NCI-H2029 (cell line): ENCODE data around the gene JUNB.
"Not testable (repeated sequence)": the region's sequence is repeated elsewhere in the genome, so short reads cannot be mapped to it uniquely, and the experiment has no call there.

ENCODE experiments used
- DNase-seq: peaks from one replicate; lab custom pipeline; 2025; lab: John Stamatoyannopoulos, UW

Gene JUNB

DNA sequence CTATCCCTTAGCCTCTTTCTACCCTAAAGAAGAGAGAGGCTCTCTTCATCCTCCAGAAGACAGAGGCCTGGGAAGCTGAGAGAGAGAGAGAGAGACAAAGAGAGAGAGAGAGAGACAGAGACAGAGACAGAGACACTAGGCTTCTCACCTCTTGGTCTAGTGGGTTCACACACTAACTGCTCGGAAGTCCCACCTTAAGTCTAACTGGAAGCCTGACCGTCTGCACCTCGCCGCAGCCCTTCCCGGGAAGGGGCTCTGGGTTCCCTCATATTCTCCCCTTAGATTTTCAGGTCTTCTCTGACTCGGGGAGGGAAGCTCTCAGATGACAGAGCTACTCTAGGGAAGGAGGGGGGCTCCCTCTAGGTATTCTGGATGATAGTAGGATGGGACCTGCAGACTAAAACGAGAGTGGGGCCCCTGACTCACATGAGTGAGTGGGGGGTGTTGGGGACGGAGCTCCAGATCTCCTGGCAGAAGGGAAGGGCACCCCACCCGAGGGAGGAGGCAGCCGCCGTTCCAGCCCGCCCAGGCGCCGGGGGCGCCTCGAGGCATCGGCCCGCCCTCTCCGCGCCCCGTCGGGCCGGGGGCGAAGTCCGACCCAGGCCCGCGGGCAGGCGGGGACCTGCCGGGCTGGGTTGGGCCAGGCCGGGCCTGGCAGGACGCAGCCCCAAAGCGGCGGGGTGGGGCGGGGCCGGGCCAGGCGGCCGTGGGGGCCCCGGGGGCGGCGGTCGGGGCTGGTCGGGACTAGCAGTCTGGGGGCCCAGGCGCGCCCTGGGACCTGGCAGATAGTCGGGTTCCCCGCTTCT is 2.0 kb upstream of the JUNB start:
- no peak for DNase-seq

GRCh38 chr19:12789904-12790619 is 1.2 kb upstream of the JUNB start:
- peak; percentile 89 for DNase-seq

DNA sequence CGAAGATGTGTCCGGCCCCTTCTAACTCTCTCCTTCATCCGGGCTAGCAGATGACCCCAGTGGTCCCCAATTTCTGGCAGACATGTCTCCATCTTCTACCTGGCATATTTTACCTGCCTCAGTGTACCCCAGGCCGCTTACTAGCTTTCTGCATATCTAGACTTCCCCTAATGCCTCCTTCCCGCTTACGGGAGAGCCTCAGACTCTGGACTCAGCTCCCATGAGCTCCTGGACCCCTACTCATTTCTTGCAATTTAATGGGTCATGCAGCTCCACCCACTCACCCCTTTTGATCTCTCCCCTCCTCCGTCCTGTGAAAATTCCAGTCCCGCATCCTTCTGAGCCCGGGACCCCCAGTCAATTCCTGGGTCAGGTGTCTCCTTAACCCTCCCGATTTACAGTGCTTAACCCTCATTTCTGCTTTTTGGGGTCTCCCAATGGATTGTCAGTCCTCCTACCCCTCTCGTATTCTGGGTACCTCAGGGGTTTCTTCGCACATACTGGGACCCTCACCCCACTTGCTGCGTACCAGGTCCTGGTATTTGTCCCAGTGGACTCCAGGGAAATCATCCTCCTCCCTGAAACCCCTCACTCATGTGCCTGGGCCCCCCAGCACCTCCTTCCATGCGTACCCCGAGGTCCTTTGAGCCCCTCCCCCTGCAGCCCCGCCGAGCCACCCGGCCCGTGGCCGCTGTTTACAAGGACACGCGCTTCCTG is 500 bp upstream of the JUNB start:
- no peak for DNase-seq

GRCh38 chr19:12792051-12792852 is 966 bp downstream of the JUNB start:
- DNase-seq, result peak; percentile 83

GRCh38 chr19:12792853-12793289 is 1.6 kb downstream of the JUNB start:
- no peak for DNase-seq

GRCh38 chr19:12793290-12794195 is 2.3 kb downstream of the JUNB start:
- peak; percentile 87 for DNase-seq

GRCh38 chr19:12794196-12794941 is 3.1 kb downstream of the JUNB start:
- no peak for DNase-seq

DNA sequence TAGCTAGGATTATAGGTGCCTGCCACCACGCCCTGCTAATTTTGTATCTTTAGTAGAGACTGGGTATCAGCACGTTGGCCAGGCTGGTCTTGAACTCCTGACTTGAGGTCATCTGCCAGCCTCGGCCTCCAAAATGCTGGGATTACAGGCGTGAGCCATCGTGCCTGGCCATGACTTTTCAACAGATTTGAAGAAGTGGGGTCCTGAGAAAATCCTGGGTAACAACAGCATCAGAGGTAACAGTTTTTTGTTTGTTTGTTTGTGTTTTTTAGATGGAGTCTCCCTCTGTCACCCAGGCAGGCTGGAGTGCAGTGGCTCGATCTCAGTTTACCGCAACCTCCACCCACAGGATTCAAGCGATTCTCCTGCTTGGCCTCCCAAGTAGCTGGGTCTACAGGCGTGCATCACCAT is 3.7 kb downstream of the JUNB start:
- no peak for DNase-seq

- peak; percentile 70 for DNase-seq
Observed at GRCh38 chr19:12796146-12797071, 5.1 kb downstream of the JUNB start.

DNA sequence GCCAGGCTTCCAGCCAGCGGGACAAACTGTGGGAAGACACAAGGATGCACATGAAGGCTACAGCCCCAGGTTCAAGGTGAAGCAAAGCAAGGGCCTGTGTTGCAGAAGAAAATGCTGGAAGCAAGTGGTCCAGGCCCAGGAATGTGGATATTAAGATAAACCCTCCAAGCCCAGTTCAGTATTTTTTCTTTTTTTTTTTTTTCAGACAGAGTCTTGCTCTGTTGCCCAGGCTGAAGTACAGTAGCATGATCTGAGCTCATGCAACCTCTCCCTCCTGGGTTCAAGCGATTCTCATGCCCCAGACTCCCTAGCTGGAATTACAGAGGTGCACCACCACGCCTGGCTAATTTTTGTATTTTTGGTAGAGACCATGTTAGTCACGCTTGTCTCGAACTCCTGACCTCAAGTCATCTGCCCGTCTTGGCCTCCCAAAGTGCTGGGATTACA is 5.9 kb downstream of the JUNB start:
- DNase-seq, result no peak

- not testable (repeated sequence) for DNase-seq
Observed at GRCh38 chr19:12797607-12798006, 6.3 kb downstream of the JUNB start.

GRCh38 chr19:12799742-12800465 is 8.6 kb downstream of the JUNB start:
- DNase-seq, result no peak

DNA sequence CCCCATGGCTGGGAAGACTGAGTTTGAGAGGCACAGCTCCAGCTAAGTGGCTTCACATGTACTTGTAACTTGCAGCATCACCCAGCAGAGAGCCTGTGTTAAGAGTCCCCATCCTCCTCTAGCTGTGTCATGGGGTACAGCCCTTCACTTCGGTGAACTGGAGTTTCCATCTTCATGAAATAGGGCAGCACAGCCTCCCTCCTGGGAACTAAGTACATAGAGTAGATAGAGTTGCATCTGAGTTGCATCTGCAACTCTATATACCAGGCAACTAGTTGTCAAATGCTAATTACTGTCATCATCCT is 9.1 kb downstream of the JUNB start:
- DNase-seq, result no peak

GRCh38 chr19:12800923-12801465 is 9.7 kb downstream of the JUNB start:
- DNase-seq, result no peak

- DNase-seq, result peak; percentile 85
Observed at GRCh38 chr19:12801466-12802266, 10.4 kb downstream of the JUNB start, which contains the start of the genes PRDX2 and THSD8. Gene PRDX2, minus strand, starts transcription at chr19:12801800. Its CDS starts 539 bp downstream, at chr19:12801261. Gene THSD8, plus strand, starts transcription at chr19:12802069. Its CDS starts 3 bp downstream, at chr19:12802072.

DNA sequence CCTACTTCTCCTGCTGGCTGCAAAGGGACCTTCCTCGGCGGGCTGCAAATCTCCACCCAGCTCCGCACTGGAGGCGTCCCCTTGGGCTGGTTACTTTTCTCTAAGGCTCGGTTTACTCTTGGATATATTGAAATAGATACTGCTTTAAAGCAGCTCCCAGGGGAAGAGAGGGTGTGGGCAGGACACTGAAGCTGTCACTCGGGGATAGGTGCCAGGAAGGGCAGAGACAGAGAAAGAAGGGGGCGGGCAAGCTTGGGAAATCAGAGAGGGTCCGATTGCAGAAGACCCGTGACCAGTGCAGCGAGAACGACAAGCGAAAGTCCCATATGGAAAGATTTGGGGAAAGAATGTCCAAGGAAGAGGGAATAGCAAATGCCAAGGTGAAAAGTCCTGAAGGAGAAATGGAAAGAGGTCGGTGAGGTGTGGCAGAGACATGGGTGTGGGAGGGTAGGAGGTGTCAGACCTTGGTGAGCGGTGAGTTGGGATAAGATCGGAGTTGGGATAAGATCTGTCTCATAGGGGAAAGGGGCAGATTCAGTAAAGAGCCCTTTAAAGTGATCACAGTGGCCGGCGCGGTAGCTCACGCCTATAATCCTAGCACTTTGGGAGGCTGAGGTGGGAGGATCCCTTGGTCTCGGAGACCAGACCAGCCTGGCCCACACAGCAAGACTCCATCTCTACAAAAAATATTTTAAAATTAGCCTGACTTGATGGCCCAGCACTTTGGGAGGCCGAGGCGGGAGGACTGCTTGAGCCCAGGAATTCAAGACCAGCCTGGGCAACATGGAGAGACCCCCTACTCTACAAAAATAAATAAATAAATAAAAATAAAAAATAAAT is 11.2 kb downstream of the JUNB start:
- no peak for DNase-seq
